Muscle layer of colon (tissue), 2 donors: ENCODE measurements around the gene CUX1.
"Not testable (repeated sequence)": the region's sequence is repeated elsewhere in the genome, so short reads cannot be mapped to it uniquely, and the experiment has no call there.

Source experiments
- H3K27ac ChIP-seq: one replicate; pipeline ENCODE4 v1.7.0; 2013; ENCODE audit warnings: low read depth, mild to moderate bottlenecking, low read length, moderate library complexity
- H3K27me3 ChIP-seq, 2 donors: one replicate each; pipeline ENCODE4 v1.7.0; 2013; ENCODE audit warnings: low read length in 2 of 2, mild to moderate bottlenecking in 2 of 2; ENCODE audit not compliant: insufficient read depth in 2 of 2, control insufficient read depth in 1 of 2
- H3K36me3 ChIP-seq: one replicate; pipeline ENCODE4 v1.7.0; 2013; ENCODE audit warnings: mild to moderate bottlenecking, low read length; ENCODE audit not compliant: insufficient read depth
- H3K4me1 ChIP-seq: one replicate; pipeline ENCODE4 v1.7.0; 2013; ENCODE audit warnings: mild to moderate bottlenecking, low read length; ENCODE audit not compliant: insufficient read depth
- H3K4me3 ChIP-seq, 2 donors: one replicate each; pipeline ENCODE4 v1.7.0; 2013; ENCODE audit warnings: low read length in 2 of 2, low read depth in 1 of 2, mild to moderate bottlenecking in 1 of 2, moderate library complexity in 1 of 2
- H3K9ac ChIP-seq: one replicate; pipeline ENCODE4 v1.7.0; 2013; ENCODE audit warnings: low read length
- H3K9me3 ChIP-seq: one replicate; pipeline ENCODE4 v1.7.0; 2013; ENCODE audit warnings: mild to moderate bottlenecking, low read length
- donor health status: abdominal sarcoma.
- donor health status: Adenocarcinoma of cecum.

Gene CUX1

GRCh38 chr7:101860316-101861217, 43.1 kb downstream of the CUX1 start:
- no peak overlapping the region for H3K9ac ChIP-seq
- H3K4me1 ChIP-seq: peaks cover 23% of the 10 kb centered on the region
- H3K4me3 ChIP-seq: no peak overlapping the region
- no peaks in the 10 kb centered on the region for H3K27me3 ChIP-seq
- no peaks in the 10 kb centered on the region for H3K36me3 ChIP-seq
- H3K27ac ChIP-seq: no peak overlapping the region
- no peaks in the 10 kb centered on the region for H3K9me3 ChIP-seq

DNA sequence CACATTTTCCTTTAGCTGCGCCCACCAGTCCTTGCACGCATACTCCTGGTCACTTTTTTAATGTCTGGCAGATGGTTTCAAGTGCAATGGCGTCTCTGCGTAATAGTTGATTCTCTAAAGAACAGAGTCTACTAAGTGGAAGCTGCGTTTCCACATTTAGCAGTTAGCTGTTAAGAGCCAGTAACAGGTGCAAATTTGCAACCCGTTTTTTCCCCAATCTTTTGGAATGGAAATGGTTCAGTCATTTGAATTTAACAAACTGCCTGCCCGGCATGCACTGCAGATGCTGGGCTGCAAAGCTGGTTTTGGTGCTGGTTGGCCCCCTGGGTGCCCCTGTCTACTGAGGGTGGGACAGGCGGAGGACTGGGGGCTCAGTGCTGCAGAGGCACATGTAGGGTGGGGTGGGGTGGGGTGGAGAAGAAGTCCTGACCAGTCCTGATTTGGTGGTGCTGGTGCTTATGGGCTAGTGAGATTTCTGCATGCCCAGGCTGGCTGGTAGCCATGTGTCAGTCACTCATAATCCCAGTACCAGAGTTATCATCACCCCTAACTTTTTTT, 43.9 kb downstream of the CUX1 start:
- Histone ChIP-seq H3K27ac (no peak overlapping the region), H3K9me3 (no peaks in the 10 kb centered on the region), H3K27me3 (no peaks in the 10 kb centered on the region), H3K36me3 (no peaks in the 10 kb centered on the region), H3K4me1 (peaks cover 18% of the 10 kb centered on the region), H3K9ac (no peak overlapping the region), H3K4me3 (no peak overlapping the region)

DNA sequence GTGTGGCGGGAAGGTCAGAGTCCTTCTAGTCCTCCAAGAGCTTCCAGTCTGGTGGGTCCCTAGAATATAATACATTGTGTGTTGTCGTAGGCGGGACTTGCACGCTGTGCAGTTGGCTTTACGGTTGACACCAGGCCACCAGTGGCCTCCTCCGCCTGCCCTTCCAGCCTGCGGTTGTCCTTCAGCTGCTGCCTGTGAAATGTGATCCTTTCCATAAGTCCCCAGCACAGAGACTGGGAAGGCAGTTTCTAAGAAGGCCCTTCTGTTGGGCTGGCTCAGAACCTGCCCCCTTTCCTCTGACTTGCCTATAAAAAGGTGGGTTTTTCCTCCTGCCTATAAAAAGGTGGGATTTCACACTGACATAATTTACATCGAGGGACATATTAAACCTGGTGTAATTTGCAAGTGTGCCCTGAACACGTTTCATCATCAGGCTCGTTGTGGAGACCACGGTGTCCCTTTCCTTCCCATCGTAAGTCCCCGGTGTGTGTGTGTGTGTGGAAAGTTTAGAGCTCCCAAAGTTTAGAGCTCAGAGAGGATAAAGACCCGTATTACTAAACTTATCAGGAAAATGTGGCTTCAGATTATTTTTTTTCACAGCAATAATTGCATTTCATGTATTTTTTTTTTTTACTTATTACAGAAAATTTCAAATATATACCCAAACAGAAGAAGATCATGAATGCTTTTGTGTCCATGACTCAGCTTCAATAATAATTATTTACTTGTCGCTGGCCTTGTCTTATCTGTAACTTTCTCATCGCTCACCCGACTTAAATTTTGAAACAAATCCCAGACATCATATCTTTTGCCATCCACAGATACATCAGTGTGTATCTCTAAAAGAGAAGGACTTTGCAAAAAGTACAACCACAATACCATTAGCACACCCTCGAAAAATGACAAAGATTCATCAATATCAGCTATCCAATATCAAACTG, 45.1 kb downstream of the CUX1 start:
- Histone ChIP-seq H3K27ac (no peak overlapping the region), H3K4me3 (no peak overlapping the region), H3K27me3 (no peaks in the 10 kb centered on the region), H3K9me3 (no peaks in the 10 kb centered on the region), H3K4me1 (peaks cover 12% of the 10 kb centered on the region), H3K9ac (no peak overlapping the region), H3K36me3 (no peaks in the 10 kb centered on the region)

DNA sequence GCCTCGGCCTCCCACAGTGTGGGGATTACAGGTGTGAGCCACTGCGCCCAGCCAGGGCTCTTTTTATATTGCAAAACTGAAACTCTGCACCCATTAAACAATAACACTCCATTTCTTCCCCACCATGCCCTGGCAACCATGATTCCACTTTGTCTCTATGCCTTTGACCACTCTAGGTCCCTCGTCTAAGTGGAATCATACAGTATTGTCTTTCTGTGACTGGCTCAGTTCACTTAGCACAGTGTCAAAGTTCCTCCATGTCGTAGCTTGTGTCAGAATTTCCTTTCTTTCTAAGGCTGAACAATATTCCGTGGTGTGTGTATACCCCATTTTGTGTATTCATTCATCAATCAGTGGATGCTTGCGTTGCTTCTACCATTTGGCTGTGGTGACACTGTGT, 46.2 kb downstream of the CUX1 start:
- Histone ChIP-seq H3K27ac (no peak overlapping the region), H3K9ac (no peak overlapping the region), H3K4me1 (peaks cover 18% of the 10 kb centered on the region), H3K9me3 (no peaks in the 10 kb centered on the region), H3K4me3 (no peak overlapping the region), H3K36me3 (no peaks in the 10 kb centered on the region), H3K27me3 (no peaks in the 10 kb centered on the region)

- Histone ChIP-seq H3K4me1 (peaks cover 22% of the 10 kb centered on the region), H3K9me3 (no peaks in the 10 kb centered on the region), H3K27me3 (no peaks in the 10 kb centered on the region), H3K4me3 (no peak overlapping the region), H3K9ac (no peak overlapping the region), H3K36me3 (no peaks in the 10 kb centered on the region), H3K27ac (no peak overlapping the region)
These were observed 46.6 kb downstream of the CUX1 start for GRCh38 chr7:101864039-101864438.

DNA sequence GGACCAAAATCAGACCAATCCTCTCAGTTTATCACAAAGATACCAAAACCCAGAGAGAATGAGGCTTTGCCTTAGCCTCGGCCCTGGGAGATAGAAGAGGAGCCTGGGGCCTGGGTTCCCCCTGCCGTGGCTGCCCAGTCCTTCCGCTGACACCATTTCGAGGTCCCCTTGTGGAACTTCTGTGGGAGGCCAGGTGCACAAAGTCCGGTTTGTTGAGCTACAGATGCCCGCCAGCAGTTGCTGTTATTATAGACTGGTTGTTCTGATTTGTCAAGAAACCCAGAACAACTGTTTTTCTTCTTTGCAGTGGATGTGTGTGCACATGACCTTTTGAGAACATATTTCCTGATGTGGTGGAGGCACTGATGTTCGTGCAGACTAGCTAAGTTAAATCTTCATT, 47.6 kb downstream of the CUX1 start:
- H3K4me3 ChIP-seq: no peak overlapping the region
- peaks cover 26% of the 10 kb centered on the region for H3K4me1 ChIP-seq
- no peak overlapping the region for H3K9ac ChIP-seq
- no peaks in the 10 kb centered on the region for H3K36me3 ChIP-seq
- H3K27ac ChIP-seq: no peak overlapping the region
- no peaks in the 10 kb centered on the region for H3K27me3 ChIP-seq
- H3K9me3 ChIP-seq: no peaks in the 10 kb centered on the region

GRCh38 chr7:101865455-101865854, 48.0 kb downstream of the CUX1 start:
- H3K4me1 ChIP-seq: peaks cover 26% of the 10 kb centered on the region
- no peaks in the 10 kb centered on the region for H3K27me3 ChIP-seq
- H3K9me3 ChIP-seq: no peaks in the 10 kb centered on the region
- no peak overlapping the region for H3K9ac ChIP-seq
- no peaks in the 10 kb centered on the region for H3K36me3 ChIP-seq
- no peak overlapping the region for H3K4me3 ChIP-seq
- no peak overlapping the region for H3K27ac ChIP-seq

GRCh38 chr7:101866328-101866727, 48.9 kb downstream of the CUX1 start:
- H3K4me3 ChIP-seq: no peak overlapping the region
- no peaks in the 10 kb centered on the region for H3K9me3 ChIP-seq
- H3K9ac ChIP-seq: no peak overlapping the region
- no peaks in the 10 kb centered on the region for H3K27me3 ChIP-seq
- H3K36me3 ChIP-seq: no peaks in the 10 kb centered on the region
- peaks cover 32% of the 10 kb centered on the region for H3K4me1 ChIP-seq
- H3K27ac ChIP-seq: no peak overlapping the region

- Histone ChIP-seq H3K27me3 (no peaks in the 10 kb centered on the region), H3K27ac (no peak overlapping the region), H3K9me3 (no peaks in the 10 kb centered on the region), H3K4me3 (no peak overlapping the region), H3K4me1 (peaks cover 32% of the 10 kb centered on the region), H3K36me3 (no peaks in the 10 kb centered on the region), H3K9ac (no peak overlapping the region)
These were observed 49.8 kb downstream of the CUX1 start for GRCh38 chr7:101867265-101867664.

DNA sequence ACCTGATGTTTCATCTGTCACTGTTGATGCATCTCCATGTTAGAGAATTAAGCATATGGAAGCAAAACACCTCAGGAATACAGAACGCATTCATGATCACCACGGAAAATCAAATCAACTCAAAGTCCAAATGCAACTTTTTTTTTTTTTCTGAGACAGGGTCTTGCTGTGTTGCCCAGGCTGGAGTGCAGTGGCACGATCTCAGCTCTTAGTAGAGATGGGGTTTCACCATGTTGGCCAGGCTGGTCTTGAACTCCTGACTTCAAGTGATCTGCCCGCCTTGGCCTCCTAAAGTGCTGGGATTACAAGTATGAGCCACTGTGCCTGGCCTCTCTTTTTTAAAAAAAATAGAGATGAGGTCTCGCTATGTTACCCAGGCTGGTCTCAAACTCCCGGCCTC, 50.3 kb downstream of the CUX1 start:
- peaks cover 32% of the 10 kb centered on the region for H3K4me1 ChIP-seq
- not testable (repeated sequence) for H3K9me3 ChIP-seq, H3K9ac ChIP-seq, H3K4me3 ChIP-seq, H3K27ac ChIP-seq, H3K27me3 ChIP-seq, H3K36me3 ChIP-seq

DNA sequence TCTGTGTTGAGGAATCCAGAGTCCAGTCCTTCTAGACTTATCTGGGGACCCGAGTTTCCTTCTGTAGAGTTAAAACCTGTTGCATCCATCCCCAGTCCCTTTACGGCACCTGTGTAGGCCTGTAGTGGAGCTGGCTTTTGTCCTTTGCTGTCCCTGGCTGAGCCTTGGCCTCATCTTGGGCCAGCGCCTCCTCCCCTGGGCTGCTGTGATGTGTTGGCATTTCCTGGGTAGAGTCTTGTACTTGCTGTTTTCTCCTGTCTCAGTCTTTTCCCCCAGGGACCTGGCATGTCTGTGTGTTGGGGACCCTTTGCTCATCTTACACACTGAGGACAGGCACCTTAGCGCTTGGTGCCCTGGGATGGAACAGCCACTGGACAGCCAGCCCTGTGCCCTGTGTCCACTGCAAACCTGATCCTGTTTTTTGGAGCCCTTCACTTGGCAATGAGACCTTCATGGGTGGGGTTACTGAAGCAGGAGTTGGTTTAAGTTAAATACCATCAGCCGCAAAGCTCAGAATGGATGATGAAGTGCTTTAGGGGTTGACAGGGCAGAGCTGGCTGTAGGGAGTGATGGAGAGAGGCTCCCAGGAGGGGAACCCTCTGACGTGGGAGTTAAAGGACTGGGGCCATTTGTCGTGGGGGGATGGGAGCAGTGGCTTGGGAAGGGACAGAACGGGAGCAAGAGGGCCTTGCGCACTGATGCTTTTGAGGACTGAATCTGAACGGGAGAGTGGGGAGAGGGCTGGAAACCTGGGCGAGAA, 50.9 kb downstream of the CUX1 start:
- no peaks in the 10 kb centered on the region for H3K9me3 ChIP-seq
- H3K4me1 ChIP-seq: peaks cover 32% of the 10 kb centered on the region
- no peaks in the 10 kb centered on the region for H3K27me3 ChIP-seq
- no peak overlapping the region for H3K9ac ChIP-seq
- no peak overlapping the region for H3K27ac ChIP-seq
- H3K4me3 ChIP-seq: no peak overlapping the region
- no peaks in the 10 kb centered on the region for H3K36me3 ChIP-seq
